ENCODE measurements around the gene RPL27.

- TF ChIP-seq CTCF (IDR thresholded peaks at IDR 0.05) (no peak), POLR2A (IDR thresholded peaks at IDR 0.05) (no peak)
These were observed 13.7 kb downstream of the RPL27 start for GRCh38 chr17:43011728-43012472.
